Stimulated activated naive B cell treated with anti-CD40 and anti-IgM and Interleukin-4, amounts not matched to agents 10 μg/mL and 1 μg/mL and 100 μg/mL, for 72 hours (primary cell): ENCODE results near the gene GBX1.

Experiments used
- ATAC-seq, 2 donors: fragments of 150-1000 bp; cut with Tn5 transposase; replicated peaks; 2 replicates each; pipeline ENCODE4 v1.10.0; 2021; ENCODE audit warnings: moderate library complexity in 1 of 2
- DNase-seq: peaks from one replicate; pipeline ENCODE4 v3.0.0; 2021
- H3K27ac Mint-ChIP-seq: one replicate; pipeline ENCODE4 v1.8.0; 2022; ENCODE audit warnings: mild to moderate bottlenecking, mixed read lengths
- H3K27me3 Mint-ChIP-seq, 2 donors: one replicate each; pipeline ENCODE4 v1.8.0; 2022; ENCODE audit warnings: mixed read lengths in 2 of 2
- H3K36me3 Mint-ChIP-seq, 2 donors: one replicate each; pipeline ENCODE4 v1.8.0; 2022; ENCODE audit warnings: mixed read lengths in 2 of 2, mild to moderate bottlenecking in 1 of 2
- H3K4me1 Mint-ChIP-seq, 2 donors: one replicate each; pipeline ENCODE4 v1.8.0; 2022; ENCODE audit warnings: mixed read lengths in 2 of 2, mild to moderate bottlenecking in 1 of 2
- H3K4me3 Mint-ChIP-seq, 2 donors: one replicate each; pipeline ENCODE4 v1.8.0; 2022; ENCODE audit warnings: mild to moderate bottlenecking in 2 of 2, mixed read lengths in 2 of 2, moderate library complexity in 1 of 2
- H3K9me3 Mint-ChIP-seq, 2 donors: one replicate each; pipeline ENCODE4 v1.8.0; 2022; ENCODE audit warnings: mixed read lengths in 2 of 2, mild to moderate bottlenecking in 1 of 2

Gene GBX1

DNA sequence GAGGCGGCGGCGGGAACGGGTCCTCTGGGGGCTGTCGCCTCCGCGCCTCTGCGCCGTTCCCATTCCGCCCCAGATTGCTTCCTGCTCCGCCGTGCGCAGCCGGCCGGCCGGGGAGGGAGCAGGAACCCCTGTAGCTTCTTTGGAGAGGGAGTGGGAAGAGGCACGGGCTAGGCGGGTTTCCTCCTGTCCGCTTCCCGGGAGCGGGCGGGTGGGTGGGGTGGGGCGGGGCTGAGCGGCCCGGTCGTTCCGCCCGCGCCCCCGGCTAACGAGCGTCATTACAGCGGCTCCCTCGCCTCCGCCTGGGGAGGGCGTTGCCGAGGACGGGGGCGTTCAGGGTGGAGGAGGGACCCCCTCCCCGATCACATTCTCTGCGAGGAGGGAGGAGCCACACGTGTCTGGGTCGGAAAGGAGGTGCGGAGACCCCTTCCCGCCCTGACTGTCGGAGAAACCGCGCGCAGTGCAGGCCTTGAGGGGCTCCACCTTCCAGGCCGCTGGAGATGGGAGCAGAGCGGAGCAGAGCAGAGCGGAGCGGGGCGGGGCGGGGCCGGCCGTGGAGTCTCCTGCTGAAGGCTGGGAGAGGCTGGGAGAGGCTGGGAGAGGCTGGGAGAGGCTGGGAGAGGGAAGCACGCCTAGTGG lies 41.5 kb downstream of the GBX1 start:
- H3K4me3 Mint-ChIP-seq = no peak overlapping the region
- peaks cover 12 to 13% of the 10 kb centered on the region in 2 donors for H3K36me3 Mint-ChIP-seq
- no peaks in the 10 kb centered on the region for H3K9me3 Mint-ChIP-seq
- peaks cover 0 to 3% of the 10 kb centered on the region in 2 donors for H3K4me1 Mint-ChIP-seq
- DNase-seq (no peak), ATAC-seq (no peak)
- no peak overlapping the region for H3K27ac Mint-ChIP-seq
- peaks cover 8 to 12% of the 10 kb centered on the region in 2 donors for H3K27me3 Mint-ChIP-seq

DNA sequence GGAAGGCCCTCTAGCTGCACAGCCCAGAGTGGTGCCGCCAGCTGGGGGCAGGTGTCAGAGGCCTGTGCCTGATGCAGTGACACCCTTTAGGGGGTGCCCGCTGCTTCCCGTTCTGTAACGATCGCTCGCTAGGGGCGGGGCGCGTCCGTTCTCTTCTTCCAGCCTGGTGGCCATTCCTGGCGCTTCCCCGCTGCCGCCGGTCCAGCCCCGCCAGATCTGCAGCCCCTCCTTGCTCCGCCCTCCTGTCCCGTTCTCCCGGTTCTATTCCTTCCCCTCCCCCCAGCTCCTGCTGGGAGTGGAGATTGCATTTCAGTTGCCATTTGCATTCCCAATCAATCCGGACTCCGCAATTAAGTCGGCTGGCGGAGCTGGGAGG lies 42.0 kb downstream of the GBX1 start:
- DNase-seq = no peak
- ATAC-seq = no peak
- H3K4me1 Mint-ChIP-seq = peaks cover 0 to 3% of the 10 kb centered on the region in 2 donors
- no peak overlapping the region for H3K27ac Mint-ChIP-seq
- H3K36me3 Mint-ChIP-seq = peaks cover 12 to 13% of the 10 kb centered on the region in 2 donors
- H3K27me3 Mint-ChIP-seq = peaks cover 8 to 12% of the 10 kb centered on the region in 2 donors
- H3K4me3 Mint-ChIP-seq = no peak overlapping the region
- no peaks in the 10 kb centered on the region for H3K9me3 Mint-ChIP-seq

DNA sequence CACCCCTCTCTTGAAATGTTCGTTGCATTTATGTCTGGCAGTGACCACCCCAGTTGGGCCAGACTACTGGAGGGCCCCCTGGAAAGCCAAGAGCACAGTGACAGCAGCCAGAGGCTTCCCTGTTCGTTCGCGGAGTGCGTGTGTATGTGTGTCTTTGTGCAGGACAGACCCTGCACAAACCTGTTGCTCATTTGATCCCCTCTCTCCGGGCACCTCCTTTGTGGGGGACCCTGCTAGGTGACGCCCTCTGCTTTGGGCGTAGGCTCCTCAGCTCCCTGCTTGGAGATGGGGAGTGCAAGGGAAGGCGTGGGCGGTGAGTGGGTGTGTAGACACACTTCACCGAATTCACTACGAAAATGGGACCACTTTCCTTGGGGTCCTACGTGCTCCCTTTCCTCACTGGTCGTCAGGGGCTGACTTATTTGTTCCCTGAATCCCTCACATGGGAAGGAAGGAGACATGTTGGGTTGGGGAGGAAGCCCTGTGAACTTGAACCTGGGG lies 42.5 kb downstream of the GBX1 start:
- no peak for ATAC-seq
- no peak for DNase-seq
- peaks cover 8 to 12% of the 10 kb centered on the region in 2 donors for H3K27me3 Mint-ChIP-seq
- peaks cover 0 to 3% of the 10 kb centered on the region in 2 donors for H3K4me1 Mint-ChIP-seq
- H3K4me3 Mint-ChIP-seq = no peak overlapping the region
- H3K27ac Mint-ChIP-seq = no peak overlapping the region
- H3K36me3 Mint-ChIP-seq = peaks cover 12 to 13% of the 10 kb centered on the region in 2 donors
- no peaks in the 10 kb centered on the region for H3K9me3 Mint-ChIP-seq

DNA sequence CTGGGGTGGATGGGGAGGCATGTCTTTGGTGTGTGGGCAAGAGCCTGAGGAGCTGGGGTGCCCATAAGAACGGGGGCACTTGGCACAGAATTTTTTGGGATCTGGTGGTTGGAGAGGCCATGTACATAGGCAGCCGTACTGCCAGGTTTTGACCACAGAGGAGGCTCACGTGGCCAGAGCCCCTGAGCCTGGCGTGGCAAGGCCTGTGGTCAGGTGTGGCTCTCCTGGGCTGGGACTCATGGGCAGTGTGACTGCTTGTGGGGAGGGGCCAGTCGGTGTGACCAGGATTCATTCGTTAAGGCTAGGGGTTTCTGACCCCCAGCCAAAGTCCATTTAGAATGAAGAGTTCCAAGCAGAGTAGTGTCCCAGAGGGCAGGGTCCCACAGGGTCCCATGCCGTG lies 43.0 kb downstream of the GBX1 start:
- Mint-ChIP-seq H3K4me3 (no peak overlapping the region), H3K36me3 (peaks cover 12 to 13% of the 10 kb centered on the region in 2 donors), H3K4me1 (peaks cover 0 to 3% of the 10 kb centered on the region in 2 donors), H3K27ac (no peak overlapping the region), H3K27me3 (peaks cover 8 to 12% of the 10 kb centered on the region in 2 donors), H3K9me3 (no peaks in the 10 kb centered on the region)
- ATAC-seq (peak in 1 of 2 donors; percentile 6), DNase-seq (no peak)

DNA sequence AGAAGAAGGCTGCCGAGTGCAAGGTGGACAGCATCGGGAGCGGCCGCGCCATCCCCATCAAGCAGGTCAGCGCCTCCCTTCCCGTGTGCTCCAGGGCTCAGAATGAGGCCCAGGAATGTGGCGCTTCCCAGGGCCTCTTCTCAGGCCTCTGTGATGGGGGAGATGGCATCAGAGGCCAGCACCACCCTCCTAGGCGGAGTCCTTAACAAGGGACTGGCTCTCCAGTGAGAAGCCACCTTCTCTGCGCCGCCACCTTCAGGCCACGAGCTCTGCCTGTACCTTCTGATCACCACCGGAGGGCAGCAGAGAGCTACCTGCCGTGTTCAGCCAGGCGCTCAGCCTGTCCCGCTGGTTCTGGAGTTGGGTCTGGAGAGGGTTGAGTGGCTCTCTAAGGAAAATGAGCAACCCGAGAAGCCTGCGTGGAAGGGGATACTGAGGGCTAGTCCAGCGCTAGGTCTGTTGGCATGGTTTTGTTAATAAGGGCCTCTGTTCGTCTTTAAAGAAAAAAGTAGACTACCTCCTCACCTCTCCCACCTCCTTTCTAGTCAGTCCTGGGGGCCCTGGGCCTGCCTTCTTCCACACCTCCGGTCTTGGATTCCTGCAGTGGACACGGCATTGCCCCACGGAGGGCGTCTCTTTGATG lies 43.6 kb downstream of the GBX1 start:
- Mint-ChIP-seq H3K27me3 (peaks cover 8 to 12% of the 10 kb centered on the region in 2 donors), H3K4me1 (peaks cover 0 to 3% of the 10 kb centered on the region in 2 donors), H3K36me3 (peaks cover 12 to 13% of the 10 kb centered on the region in 2 donors), H3K4me3 (no peak overlapping the region), H3K27ac (no peak overlapping the region), H3K9me3 (no peaks in the 10 kb centered on the region)
- DNase-seq = peak; percentile 65
- ATAC-seq = peak; percentile 93 to 94

DNA sequence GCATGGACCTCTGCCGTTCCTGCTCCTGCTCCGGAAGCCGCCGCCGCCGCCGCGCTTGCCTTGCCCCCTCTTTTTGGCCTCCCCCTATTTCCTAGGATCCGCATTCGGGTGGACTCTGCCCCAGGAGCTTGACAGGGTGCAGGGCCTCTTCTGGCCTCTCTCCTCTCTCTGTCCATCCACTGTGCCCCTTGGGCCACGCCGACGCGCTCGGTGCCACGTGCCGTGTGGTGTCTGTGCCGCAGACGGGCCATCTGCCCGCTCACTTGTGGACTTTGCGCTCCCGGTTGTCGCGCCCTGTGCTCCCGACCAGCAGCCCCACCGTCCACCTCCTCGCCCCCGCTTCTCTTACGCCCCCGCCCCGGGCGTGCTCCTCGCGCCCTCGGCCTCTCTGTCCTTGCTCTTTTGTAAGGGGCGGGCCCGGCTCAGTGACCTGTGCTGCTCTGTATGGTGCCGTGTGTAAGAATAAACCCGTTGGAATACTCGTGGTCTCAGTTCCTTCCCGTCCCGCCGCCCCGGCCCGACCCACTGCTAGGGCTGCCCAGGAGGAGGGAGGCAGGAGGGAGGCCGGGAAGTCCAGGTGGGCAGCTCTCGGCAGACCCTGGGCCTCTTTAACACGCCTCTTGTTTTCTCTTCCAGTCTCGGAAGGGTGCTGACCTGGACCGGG lies 44.2 kb downstream of the GBX1 start:
- Mint-ChIP-seq H3K27ac (no peak overlapping the region), H3K9me3 (no peaks in the 10 kb centered on the region), H3K4me3 (no peak overlapping the region), H3K27me3 (peaks cover 13 to 17% of the 10 kb centered on the region in 2 donors), H3K36me3 (peaks cover 12 to 13% of the 10 kb centered on the region in 2 donors), H3K4me1 (peaks cover 0 to 6% of the 10 kb centered on the region in 2 donors)
- ATAC-seq (no peak), DNase-seq (no peak)

DNA sequence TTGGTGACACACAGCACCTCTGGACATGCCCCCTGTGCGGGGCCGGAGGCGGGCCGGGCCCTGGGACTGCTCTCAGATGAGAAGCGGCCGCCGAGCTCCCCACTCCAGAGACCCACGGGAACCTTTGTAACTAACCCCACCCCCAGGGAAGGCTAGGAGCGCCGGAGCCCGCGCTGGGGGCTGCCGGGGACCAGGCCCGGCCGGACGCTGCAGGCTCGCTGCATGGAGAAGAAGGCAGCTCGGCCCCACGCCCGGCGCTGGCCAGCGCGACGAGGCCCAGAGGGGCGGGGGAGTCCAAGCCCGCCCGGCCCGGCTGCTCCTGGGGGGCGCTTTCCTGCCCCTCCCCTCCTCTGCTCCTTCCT lies 44.7 kb downstream of the GBX1 start:
- Mint-ChIP-seq H3K9me3 (no peaks in the 10 kb centered on the region), H3K27ac (no peak overlapping the region), H3K27me3 (peaks cover 13 to 17% of the 10 kb centered on the region in 2 donors), H3K36me3 (peaks cover 12 to 13% of the 10 kb centered on the region in 2 donors), H3K4me1 (peaks cover 0 to 6% of the 10 kb centered on the region in 2 donors), H3K4me3 (no peak overlapping the region)
- ATAC-seq = no peak
- no peak for DNase-seq

DNA sequence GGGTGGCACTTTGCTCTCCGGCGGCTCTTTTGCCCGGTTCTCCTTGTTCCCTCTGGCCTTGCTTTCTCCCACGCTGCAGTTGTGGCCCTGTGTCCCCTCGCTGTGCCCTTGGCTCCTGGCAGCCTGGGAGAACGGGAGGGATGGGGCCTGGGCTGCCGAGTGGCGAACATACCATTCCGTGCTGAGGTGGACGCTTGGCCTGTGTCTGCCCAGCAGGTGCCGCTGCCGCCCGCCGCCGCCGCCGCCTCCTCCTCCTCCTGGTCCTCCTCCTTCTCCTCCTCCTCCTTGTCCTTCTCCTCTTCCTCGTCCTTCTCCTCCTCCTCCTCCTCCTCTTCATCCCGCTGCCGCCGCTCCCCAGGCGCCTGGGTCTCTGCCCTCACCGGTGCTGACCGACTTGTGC lies 45.2 kb downstream of the GBX1 start:
- no peak for ATAC-seq
- Mint-ChIP-seq H3K4me1 (peaks cover 0 to 6% of the 10 kb centered on the region in 2 donors), H3K27me3 (peaks cover 13 to 17% of the 10 kb centered on the region in 2 donors)

DNA sequence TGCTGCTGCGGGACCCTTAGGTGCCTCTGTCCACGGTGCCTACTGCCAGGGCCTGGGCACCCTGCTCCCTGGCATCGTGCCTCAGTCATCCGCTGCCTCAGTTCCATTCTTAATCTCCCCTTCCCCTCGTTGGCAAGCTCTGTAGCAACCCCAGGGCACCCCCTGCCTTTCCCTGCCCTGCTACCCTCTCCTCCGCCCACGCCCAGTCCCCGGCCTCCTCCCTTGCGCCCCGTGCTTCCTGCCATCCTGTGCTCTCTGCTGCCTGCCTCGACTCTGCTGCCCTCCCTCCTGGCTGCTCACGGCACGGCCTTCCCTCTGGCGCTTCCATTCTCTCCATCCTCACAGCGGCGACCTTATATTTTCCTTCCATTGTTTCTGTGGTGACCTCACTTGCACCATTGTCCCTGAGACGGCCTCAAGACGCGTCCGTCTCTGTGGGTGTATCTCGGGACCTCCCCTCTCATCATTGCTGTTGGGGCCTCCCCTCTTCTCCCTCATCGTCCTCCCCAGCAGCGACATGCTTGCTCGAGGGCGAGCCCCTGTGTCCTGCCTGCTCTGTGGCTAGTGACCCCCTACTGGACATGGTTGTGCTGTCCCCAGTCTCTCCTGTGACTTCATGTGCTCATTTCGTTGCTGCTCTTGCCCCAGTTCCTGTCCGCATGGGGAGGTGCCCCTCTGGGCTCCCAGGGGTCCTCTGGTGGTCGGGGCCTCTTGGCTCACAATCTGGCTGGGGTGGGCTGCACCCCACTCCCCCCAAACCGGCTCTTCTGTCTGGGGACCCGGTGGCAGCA lies 45.9 kb downstream of the GBX1 start:
- H3K36me3 Mint-ChIP-seq = peaks cover 12 to 13% of the 10 kb centered on the region in 2 donors
- ATAC-seq (no peak), DNase-seq (no peak)
- H3K27ac Mint-ChIP-seq = no peak overlapping the region
- peaks cover 0 to 6% of the 10 kb centered on the region in 2 donors for H3K4me1 Mint-ChIP-seq
- H3K4me3 Mint-ChIP-seq = no peak overlapping the region
- peaks cover 17 to 23% of the 10 kb centered on the region in 2 donors for H3K27me3 Mint-ChIP-seq
- H3K9me3 Mint-ChIP-seq = no peaks in the 10 kb centered on the region

More for the DNA sequence above, 45.2 kb downstream of the GBX1 start:
- Mint-ChIP-seq H3K4me3 (no peak overlapping the region), H3K9me3 (no peaks in the 10 kb centered on the region), H3K27ac (no peak overlapping the region), H3K36me3 (peaks cover 12 to 13% of the 10 kb centered on the region in 2 donors)
- DNase-seq = no peak

DNA sequence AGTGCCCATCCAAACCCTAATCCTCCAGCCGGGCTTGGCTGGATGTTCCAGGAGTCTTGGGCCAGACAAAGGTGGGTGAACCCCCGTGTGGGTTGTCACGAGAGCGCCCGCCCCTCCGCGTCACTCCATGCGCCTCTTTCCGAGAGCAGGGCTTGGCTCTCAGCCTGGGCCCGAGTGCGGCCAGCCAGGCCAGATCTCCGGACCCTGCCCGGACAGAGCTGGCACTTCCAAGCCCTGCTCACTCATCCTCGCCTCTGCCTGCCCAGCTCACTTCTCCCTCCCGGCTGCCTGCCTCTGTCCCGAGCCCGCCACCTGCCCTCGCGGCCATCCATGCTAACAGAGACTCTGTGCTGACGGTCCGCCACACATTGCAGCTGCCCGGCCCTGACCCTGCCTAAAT lies 46.6 kb downstream of the GBX1 start:
- Mint-ChIP-seq H3K4me3 (no peak overlapping the region), H3K27ac (peak overlapping the region; percentile 56), H3K9me3 (no peaks in the 10 kb centered on the region), H3K36me3 (peaks cover 12 to 13% of the 10 kb centered on the region in 2 donors), H3K27me3 (peaks cover 19 to 30% of the 10 kb centered on the region in 2 donors), H3K4me1 (peaks cover 0 to 6% of the 10 kb centered on the region in 2 donors)
- ATAC-seq (no peak), DNase-seq (no peak)

DNA sequence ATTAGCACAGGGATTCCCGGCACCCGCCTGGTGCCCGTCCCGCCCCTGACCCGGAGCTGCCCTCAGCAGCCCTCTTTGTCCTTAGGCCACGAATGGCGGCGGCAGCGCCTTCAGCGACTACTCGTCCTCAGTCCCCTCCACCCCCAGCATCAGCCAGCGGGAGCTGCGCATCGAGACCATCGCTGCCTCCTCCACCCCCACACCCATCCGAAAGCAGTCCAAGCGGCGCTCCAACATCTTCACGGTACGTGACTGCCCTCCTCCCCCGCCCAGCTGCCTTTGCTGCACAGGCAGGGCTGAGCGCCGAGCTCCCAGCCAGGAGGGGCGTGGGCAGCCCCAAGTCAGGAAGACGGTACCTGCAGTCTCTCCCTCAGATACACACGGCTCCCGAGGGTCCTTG lies 47.6 kb downstream of the GBX1 start:
- ATAC-seq (no peak), DNase-seq (no peak)
- H3K36me3 Mint-ChIP-seq = peaks cover 12 to 13% of the 10 kb centered on the region in 2 donors
- peaks cover 22 to 34% of the 10 kb centered on the region in 2 donors for H3K27me3 Mint-ChIP-seq
- H3K4me3 Mint-ChIP-seq = no peak overlapping the region
- no peak overlapping the region for H3K27ac Mint-ChIP-seq
- peaks cover 0 to 6% of the 10 kb centered on the region in 2 donors for H3K4me1 Mint-ChIP-seq
- no peaks in the 10 kb centered on the region for H3K9me3 Mint-ChIP-seq

DNA sequence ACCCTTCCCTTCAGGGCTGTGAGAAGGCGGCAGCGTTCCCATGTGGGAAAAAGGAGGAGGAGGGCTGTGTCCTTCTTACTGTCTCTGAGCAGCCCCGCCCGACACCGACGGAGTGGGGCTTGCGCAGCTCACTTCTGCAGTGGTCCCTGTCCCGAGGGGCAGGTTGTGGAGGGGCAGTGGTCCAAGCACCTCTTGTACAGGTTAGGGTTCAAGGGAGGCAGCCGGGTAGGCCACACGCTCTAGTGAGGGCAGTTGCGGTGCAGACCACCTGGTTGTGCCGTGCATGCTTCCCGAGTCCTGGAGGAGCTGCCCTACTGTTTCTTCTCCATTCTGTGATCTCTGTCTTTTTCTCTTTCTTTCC lies 48.5 kb downstream of the GBX1 start:
- H3K36me3 Mint-ChIP-seq = peaks cover 12% of the 10 kb centered on the region in 2 donors
- ATAC-seq (no peak), DNase-seq (no peak)
- no peak overlapping the region for H3K27ac Mint-ChIP-seq
- no peak overlapping the region for H3K4me3 Mint-ChIP-seq
- peaks cover 22 to 27% of the 10 kb centered on the region in 2 donors for H3K27me3 Mint-ChIP-seq
- H3K9me3 Mint-ChIP-seq = no peaks in the 10 kb centered on the region
- H3K4me1 Mint-ChIP-seq = peaks cover 0 to 6% of the 10 kb centered on the region in 2 donors

DNA sequence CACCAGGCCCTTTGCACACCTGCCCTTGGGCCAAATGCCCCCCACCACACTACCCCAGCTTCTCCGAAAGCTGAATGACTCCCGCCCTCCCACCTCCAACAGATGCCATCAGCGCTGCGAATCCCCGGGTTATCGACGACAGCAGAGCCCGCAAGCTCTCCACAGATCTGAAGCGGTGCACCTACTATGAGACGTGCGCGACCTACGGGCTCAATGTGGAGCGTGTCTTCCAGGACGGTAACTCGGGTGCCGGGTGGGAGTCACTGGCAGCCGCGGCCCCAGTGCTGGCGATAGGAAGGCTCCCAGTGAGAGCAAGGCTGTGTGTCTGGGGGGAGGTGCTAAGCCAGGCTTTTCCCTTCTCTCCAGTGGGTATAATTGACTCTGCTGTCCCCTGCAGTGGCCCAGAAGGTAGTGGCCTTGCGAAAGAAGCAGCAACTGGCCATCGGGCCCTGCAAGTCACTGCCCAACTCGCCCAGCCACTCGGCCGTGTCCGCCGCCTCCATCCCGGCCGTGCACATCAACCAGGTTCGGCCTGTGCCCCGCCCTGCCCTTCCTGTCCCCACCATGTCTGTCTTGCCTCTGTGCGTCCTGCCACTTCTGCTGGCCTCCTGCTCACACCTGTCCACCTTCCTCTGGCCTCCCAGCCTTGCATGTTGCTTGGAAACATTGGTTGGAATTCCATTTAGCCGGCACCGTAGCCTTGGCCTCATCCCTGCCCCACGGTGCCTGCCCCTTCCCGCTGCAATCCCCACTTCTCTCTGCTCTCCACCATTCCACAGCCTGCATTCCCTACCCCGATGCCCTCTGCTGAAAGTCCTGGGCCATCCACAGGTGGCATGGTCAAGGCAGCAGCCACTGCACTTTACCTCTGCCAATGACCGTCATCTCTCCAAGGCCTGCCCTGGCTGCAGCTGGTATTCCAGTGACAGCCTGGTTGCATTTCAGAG lies 49.1 kb downstream of the GBX1 start:
- H3K27ac Mint-ChIP-seq = no peak overlapping the region
- H3K36me3 Mint-ChIP-seq = peaks cover 5 to 8% of the 10 kb centered on the region in 2 donors
- no peak overlapping the region for H3K4me3 Mint-ChIP-seq
- no peaks in the 10 kb centered on the region for H3K9me3 Mint-ChIP-seq
- DNase-seq = no peak
- no peak for ATAC-seq
- H3K4me1 Mint-ChIP-seq = peaks cover 0 to 3% of the 10 kb centered on the region in 2 donors
- peaks cover 19 to 26% of the 10 kb centered on the region in 2 donors for H3K27me3 Mint-ChIP-seq
